ENCODE measurements around the gene PKP2.
A peak's percentile ranks its signal among the peaks of the same experiment; 100 is the strongest.
"Not testable (repeated sequence)": the region's sequence is repeated elsewhere in the genome, so short reads cannot be mapped to it uniquely, and the experiment has no call there.

Gene PKP2

GRCh38 chr12:32895688-32896431 is 717 bp downstream of the PKP2 start:
- DNase-seq, result no peak

GRCh38 chr12:32894566-32894965 is 2.0 kb downstream of the PKP2 start:
- DNase-seq, result no peak

- DNase-seq, result no peak
Measured at GRCh38 chr12:32893458-32893857, 3.1 kb downstream of the PKP2 start.

- peak in 1 of 2 experiments; percentile 11 for DNase-seq
Measured at GRCh38 chr12:32893043-32893442, 3.5 kb downstream of the PKP2 start.

- DNase-seq, result not testable (repeated sequence)
Measured at GRCh38 chr12:32892369-32892768, 4.2 kb downstream of the PKP2 start.

- no peak for DNase-seq
Measured at GRCh38 chr12:32891956-32892355, 4.6 kb downstream of the PKP2 start.

- DNase-seq, result no peak
Measured at GRCh38 chr12:32891526-32891925, 5.1 kb downstream of the PKP2 start.

- no peak for DNase-seq
Measured at GRCh38 chr12:32889011-32889760, 7.4 kb downstream of the PKP2 start.

GRCh38 chr12:32887058-32887457 is 9.5 kb downstream of the PKP2 start:
- DNase-seq, result no peak

GRCh38 chr12:32885831-32886230 is 10.7 kb downstream of the PKP2 start:
- peak; percentile 46 for DNase-seq

- no peak for DNase-seq
Measured at GRCh38 chr12:32884962-32885361, 11.6 kb downstream of the PKP2 start.

GRCh38 chr12:32881702-32882101 is 14.9 kb downstream of the PKP2 start:
- DNase-seq, result no peak

GRCh38 chr12:32881107-32881506 is 15.5 kb downstream of the PKP2 start:
- no peak for DNase-seq

GRCh38 chr12:32879066-32879465 is 17.5 kb downstream of the PKP2 start:
- not testable (repeated sequence) for DNase-seq

GRCh38 chr12:32877601-32878459 is 18.7 kb downstream of the PKP2 start:
- no peak for DNase-seq

- DNase-seq, result no peak
Measured at GRCh38 chr12:32876004-32876403, 20.6 kb downstream of the PKP2 start.

GRCh38 chr12:32874975-32875374 is 21.6 kb downstream of the PKP2 start:
- no peak for DNase-seq

- DNase-seq, result no peak
Measured at GRCh38 chr12:32874078-32874477, 22.5 kb downstream of the PKP2 start.

- DNase-seq, result not testable (repeated sequence)
Measured at GRCh38 chr12:32872416-32872815, 24.2 kb downstream of the PKP2 start.

GRCh38 chr12:32870716-32871115 is 25.9 kb downstream of the PKP2 start:
- DNase-seq, result no peak

GRCh38 chr12:32868885-32869284 is 27.7 kb downstream of the PKP2 start:
- DNase-seq, result no peak

GRCh38 chr12:32864731-32865130 is 31.8 kb downstream of the PKP2 start:
- DNase-seq, result no peak

GRCh38 chr12:32863128-32863527 is 33.4 kb downstream of the PKP2 start:
- DNase-seq, result no peak
